ENCODE results near the gene LOXHD1. TPM values are rescaled to one million over a fixed set of nuclear protein-coding genes. Genes with fewer than 3 reads are reported as not detected.

LOXHD1 gene
- total RNA-seq, 1 experiment from 2014 or later, result 0.35 TPM

DNA sequence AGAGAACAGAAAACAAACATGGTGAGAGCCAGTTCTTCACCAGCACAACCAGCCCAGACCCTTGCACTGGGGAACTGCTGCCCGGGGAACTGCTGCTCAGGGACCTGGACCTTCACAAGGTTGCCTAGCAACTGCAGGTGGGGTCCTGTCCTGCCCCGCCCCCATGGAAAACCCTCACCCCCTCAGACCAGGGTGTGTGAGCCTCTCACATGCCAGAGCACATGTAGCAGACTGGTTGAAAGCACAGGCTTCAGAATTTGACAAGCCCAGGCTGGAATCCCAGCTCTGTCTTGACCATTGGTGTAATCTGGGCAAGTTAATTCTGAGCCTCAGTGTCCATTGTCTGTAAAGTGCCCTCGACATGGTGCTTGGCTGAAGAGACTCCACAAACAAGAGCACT is 118.6 kb downstream of the LOXHD1 start:
- Mint-ChIP-seq H3K27me3 (ENCODE audit: low read depth) (no peaks in the 10 kb centered on the region; the same call in 1 of the 2 replicates), H3K9me3 (peaks cover 7% of the 10 kb centered on the region), H3K27ac (no peak overlapping the region), H3K4me3 (no peak overlapping the region), H3K4me1 (no peaks in the 10 kb centered on the region), H3K36me3 (no peaks in the 10 kb centered on the region)
- CTCF ChIA-PET, result interaction anchor here (5.0 kb wide), 1 partner anchor 120 kb away, joined by 20 read pairs; no protein-coding TSS in a partner anchor
- POLR2A ChIA-PET, result interaction anchor here (0.6 kb wide), 1 partner anchor 33 kb away, joined by 3 read pairs; no protein-coding TSS in a partner anchor
- ATAC-seq (no peak), DNase-seq (ENCODE audit: low spot score) (no peak)
- TF ChIP-seq, protein P1, sequence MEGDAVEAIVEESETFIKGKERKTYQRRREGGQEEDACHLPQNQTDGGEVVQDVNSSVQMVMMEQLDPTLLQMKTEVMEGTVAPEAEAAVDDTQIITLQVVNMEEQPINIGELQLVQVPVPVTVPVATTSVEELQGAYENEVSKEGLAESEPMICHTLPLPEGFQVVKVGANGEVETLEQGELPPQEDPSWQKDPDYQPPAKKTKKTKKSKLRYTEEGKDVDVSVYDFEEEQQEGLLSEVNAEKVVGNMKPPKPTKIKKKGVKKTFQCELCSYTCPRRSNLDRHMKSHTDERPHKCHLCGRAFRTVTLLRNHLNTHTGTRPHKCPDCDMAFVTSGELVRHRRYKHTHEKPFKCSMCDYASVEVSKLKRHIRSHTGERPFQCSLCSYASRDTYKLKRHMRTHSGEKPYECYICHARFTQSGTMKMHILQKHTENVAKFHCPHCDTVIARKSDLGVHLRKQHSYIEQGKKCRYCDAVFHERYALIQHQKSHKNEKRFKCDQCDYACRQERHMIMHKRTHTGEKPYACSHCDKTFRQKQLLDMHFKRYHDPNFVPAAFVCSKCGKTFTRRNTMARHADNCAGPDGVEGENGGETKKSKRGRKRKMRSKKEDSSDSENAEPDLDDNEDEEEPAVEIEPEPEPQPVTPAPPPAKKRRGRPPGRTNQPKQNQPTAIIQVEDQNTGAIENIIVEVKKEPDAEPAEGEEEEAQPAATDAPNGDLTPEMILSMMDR (IDR thresholded peaks at IDR 0.05), result no peak
- TF ChIP-seq SOX15 (CRISPR knock-in tag; IDR thresholded peaks at IDR 0.05), result no peak
- no peak for TF ChIP-seq KAT7 (CRISPR knock-in tag; IDR thresholded peaks at IDR 0.05; ENCODE audit: borderline replicate concordance)
- TF ChIP-seq, protein P2, sequence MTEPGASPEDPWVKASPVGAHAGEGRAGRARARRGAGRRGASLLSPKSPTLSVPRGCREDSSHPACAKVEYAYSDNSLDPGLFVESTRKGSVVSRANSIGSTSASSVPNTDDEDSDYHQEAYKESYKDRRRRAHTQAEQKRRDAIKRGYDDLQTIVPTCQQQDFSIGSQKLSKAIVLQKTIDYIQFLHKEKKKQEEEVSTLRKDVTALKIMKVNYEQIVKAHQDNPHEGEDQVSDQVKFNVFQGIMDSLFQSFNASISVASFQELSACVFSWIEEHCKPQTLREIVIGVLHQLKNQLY (CRISPR knock-in tag; IDR thresholded peaks at IDR 0.05), result no peak
- TF ChIP-seq, protein P3, sequence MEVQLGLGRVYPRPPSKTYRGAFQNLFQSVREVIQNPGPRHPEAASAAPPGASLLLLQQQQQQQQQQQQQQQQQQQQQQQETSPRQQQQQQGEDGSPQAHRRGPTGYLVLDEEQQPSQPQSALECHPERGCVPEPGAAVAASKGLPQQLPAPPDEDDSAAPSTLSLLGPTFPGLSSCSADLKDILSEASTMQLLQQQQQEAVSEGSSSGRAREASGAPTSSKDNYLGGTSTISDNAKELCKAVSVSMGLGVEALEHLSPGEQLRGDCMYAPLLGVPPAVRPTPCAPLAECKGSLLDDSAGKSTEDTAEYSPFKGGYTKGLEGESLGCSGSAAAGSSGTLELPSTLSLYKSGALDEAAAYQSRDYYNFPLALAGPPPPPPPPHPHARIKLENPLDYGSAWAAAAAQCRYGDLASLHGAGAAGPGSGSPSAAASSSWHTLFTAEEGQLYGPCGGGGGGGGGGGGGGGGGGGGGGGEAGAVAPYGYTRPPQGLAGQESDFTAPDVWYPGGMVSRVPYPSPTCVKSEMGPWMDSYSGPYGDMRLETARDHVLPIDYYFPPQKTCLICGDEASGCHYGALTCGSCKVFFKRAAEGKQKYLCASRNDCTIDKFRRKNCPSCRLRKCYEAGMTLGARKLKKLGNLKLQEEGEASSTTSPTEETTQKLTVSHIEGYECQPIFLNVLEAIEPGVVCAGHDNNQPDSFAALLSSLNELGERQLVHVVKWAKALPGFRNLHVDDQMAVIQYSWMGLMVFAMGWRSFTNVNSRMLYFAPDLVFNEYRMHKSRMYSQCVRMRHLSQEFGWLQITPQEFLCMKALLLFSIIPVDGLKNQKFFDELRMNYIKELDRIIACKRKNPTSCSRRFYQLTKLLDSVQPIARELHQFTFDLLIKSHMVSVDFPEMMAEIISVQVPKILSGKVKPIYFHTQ (CRISPR knock-in tag; IDR thresholded peaks at IDR 0.05), result no peak
- TF ChIP-seq FOXJ3 (CRISPR knock-in tag; IDR thresholded peaks at IDR 0.05; ENCODE audit: borderline replicate concordance), result no peak

DNA sequence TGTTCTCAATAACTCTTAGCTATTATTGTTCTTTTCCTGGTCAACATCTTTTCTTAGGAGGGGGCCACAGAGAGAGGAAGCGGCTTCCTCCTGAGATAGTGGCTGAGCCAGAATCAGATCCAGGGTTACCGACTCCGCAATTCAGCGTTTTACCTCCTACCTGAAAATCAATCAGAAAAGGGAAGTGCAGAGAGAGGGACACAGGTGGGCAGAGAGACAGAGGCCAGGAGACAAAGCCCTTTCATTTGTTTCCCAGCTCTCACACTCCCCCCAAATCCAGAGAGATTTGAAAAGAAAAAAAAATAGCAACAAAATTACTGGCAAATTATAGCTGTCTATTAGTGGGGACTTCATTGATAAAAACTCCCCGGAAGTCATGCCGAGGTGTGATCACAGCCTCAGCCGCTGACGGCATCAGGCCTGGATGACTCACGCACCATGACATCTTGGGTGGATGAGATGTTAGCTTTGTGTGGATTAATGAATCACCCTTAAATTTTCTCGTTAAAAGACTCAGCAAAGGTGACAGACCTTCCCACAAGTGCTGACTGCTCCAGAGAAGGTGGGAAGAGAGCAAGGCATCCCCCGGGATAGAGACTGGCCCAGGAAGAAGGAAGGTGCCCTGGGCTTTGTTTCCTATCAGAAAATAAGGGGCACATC is 120.7 kb downstream of the LOXHD1 start:
- Mint-ChIP-seq H3K36me3 (no peaks in the 10 kb centered on the region), H3K4me1 (no peaks in the 10 kb centered on the region), H3K27me3 (ENCODE audit: low read depth) (no peaks in the 10 kb centered on the region), H3K27ac (no peak overlapping the region), H3K9me3 (peaks cover 7% of the 10 kb centered on the region), H3K4me3 (no peak overlapping the region)
- ATAC-seq (no peak), DNase-seq (ENCODE audit: low spot score) (no peak)
- CTCF ChIA-PET, result interaction anchor here (0.5 to 5.0 kb wide), 3 partner anchors 18 to 171 kb away, joined by 3 to 20 read pairs (median 4); no protein-coding TSS in a partner anchor
- TF ChIP-seq, protein P4, sequence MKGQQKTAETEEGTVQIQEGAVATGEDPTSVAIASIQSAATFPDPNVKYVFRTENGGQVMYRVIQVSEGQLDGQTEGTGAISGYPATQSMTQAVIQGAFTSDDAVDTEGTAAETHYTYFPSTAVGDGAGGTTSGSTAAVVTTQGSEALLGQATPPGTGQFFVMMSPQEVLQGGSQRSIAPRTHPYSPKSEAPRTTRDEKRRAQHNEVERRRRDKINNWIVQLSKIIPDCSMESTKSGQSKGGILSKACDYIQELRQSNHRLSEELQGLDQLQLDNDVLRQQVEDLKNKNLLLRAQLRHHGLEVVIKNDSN (CRISPR knock-in tag; IDR thresholded peaks at IDR 0.05), result no peak
- TF ChIP-seq SOX15 (CRISPR knock-in tag; IDR thresholded peaks at IDR 0.05) (no peak), TP53 (CRISPR knock-in tag; IDR thresholded peaks at IDR 0.05) (no peak), ELF4 (CRISPR knock-in tag; IDR thresholded peaks at IDR 0.05; ENCODE audit: low read depth) (no peak), RELA (CRISPR knock-in tag; IDR thresholded peaks at IDR 0.05; ENCODE audit: borderline replicate concordance) (no peak), NFE2L1 (CRISPR knock-in tag; IDR thresholded peaks at IDR 0.05) (no peak)
- TF ChIP-seq, protein P1 (IDR thresholded peaks at IDR 0.05), result no peak
- TF ChIP-seq, protein P5, sequence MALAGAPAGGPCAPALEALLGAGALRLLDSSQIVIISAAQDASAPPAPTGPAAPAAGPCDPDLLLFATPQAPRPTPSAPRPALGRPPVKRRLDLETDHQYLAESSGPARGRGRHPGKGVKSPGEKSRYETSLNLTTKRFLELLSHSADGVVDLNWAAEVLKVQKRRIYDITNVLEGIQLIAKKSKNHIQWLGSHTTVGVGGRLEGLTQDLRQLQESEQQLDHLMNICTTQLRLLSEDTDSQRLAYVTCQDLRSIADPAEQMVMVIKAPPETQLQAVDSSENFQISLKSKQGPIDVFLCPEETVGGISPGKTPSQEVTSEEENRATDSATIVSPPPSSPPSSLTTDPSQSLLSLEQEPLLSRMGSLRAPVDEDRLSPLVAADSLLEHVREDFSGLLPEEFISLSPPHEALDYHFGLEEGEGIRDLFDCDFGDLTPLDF (CRISPR knock-in tag; IDR thresholded peaks at IDR 0.05), result no peak
- POLR2A ChIA-PET, result no interaction called here
